A549 (cell line): Measurements from ENCODE around the gene COL5A1. TPM values are rescaled to one million over a fixed set of nuclear protein-coding genes. Genes with fewer than 3 reads are reported as not detected.

ENCODE experiments used
- ATAC-seq, 2 experiments: fragments of 200-7000 bp in 1 of 2; fragments of >200 bp in 1 of 2; cut with Nextera tagmentation in 1 of 2; cut with Tn5 transposase in 1 of 2; 3 replicates each; pipeline versions ENCODE4 v1.8.0 to v1.9.1; 2018 to 2020; ENCODE audit warnings: mild to moderate bottlenecking in 1 of 2, moderate library complexity in 1 of 2
- CTCF ChIA-PET: fragments of 300-600 bp; sonication (Branson Sonifier 250); formaldehyde crosslinking; extraction: SDS; loops from one replicate; lab custom pipeline; 2021; ENCODE audit warnings: antibody characterized with exemption, inconsistent platforms; lab: Yijun Ruan, JAX
- POLR2A ChIA-PET: fragments of 350-600 bp; formaldehyde crosslinking; extraction: SDS; loops from one replicate; lab custom pipeline; 2021; ENCODE audit warnings: antibody characterized with exemption, inconsistent platforms; lab: Yijun Ruan, JAX
- DNase-seq, 2 experiments: peaks; one replicate each; pipeline versions ENCODE4 v3.0.0 to v3.0.0-alpha.2; 2011 to 2016; ENCODE audit warnings: low read depth in 1 of 2, low spot score in 1 of 2
- FAIRE-seq: peaks from 2 replicates; lab custom pipeline; 2011; peaks lifted over from hg19 to GRCh38; lab: Jason Lieb, UNC
- H3K27ac ChIP-seq, 2 experiments: fragments of >200 bp; sonication (Bioruptor Twin); formaldehyde crosslinking; 3 replicates each; pipeline ENCODE4 v1.5.1; 2016 to 2017
- H3K4me1 ChIP-seq: fragments of >200 bp; sonication (Bioruptor Twin); formaldehyde crosslinking; 3 replicates; pipeline ENCODE4 v1.6.1; 2016
- H3K4me2 ChIP-seq: fragments of >200 bp; sonication (Bioruptor Twin); formaldehyde crosslinking; 3 replicates; pipeline ENCODE4 v1.6.1; 2016
- H3K4me3 ChIP-seq: fragments of >200 bp; sonication (Bioruptor Twin); formaldehyde crosslinking; 3 replicates; pipeline ENCODE4 v1.5.1; 2016
- H3K9me3 ChIP-seq: fragments of >200 bp; sonication (Bioruptor Twin); formaldehyde crosslinking; 3 replicates; pipeline ENCODE4 v1.6.1; 2016
- ATOH8 ChIP-seq: fragments of 250-450 bp; sonication (Bioruptor Pico); IDR thresholded peaks from 2 replicates; pipeline ENCODE4 v1.5.0; 2020; ENCODE audit warnings: low read depth, mild to moderate bottlenecking, moderate library complexity
- BCL3 ChIP-seq: fragments of >200 bp; sonication (Bioruptor Twin); formaldehyde crosslinking; IDR thresholded peaks from 3 replicates; pipeline ENCODE4 v1.6.1; 2016
- BHLHE40 ChIP-seq: IDR thresholded peaks from 2 replicates; pipeline ENCODE4 v1.6.1; 2012; ENCODE audit warnings: low read depth, low read length, inconsistent platforms
- CBX2 ChIP-seq: fragments of 200-600 bp; sonication (generic); IDR thresholded peaks from 2 replicates; pipeline ENCODE4 v1.6.1; 2016; ENCODE audit warnings: low read depth, mild to moderate bottlenecking, borderline replicate concordance
- CBX8 ChIP-seq: fragments of 200-600 bp; sonication (generic); IDR thresholded peaks from 2 replicates; pipeline ENCODE4 v1.6.1; 2016
- EHF ChIP-seq: fragments of 250-450 bp; sonication (Bioruptor Pico); IDR thresholded peaks from 2 replicates; pipeline ENCODE4 v1.5.0; 2020; ENCODE audit warnings: mild to moderate bottlenecking
- FOXS1 ChIP-seq: fragments of 250-450 bp; sonication (Bioruptor Pico); IDR thresholded peaks from 2 replicates; pipeline ENCODE4 v1.5.0; 2020; ENCODE audit warnings: mild to moderate bottlenecking, moderate library complexity
- HOXA7 ChIP-seq: fragments of 250-450 bp; sonication (Bioruptor Pico); IDR thresholded peaks from 2 replicates; pipeline ENCODE4 v1.5.0; 2020; ENCODE audit warnings: mild to moderate bottlenecking, moderate library complexity
- HOXB13 ChIP-seq: fragments of 250-450 bp; sonication (Bioruptor Pico); IDR thresholded peaks from 2 replicates; pipeline ENCODE4 v1.5.0; 2020; ENCODE audit warnings: low read depth, mild to moderate bottlenecking, moderate library complexity
- JUN ChIP-seq, 2 experiments: fragments of >200 bp; sonication (Bioruptor Twin); formaldehyde crosslinking; IDR thresholded peaks; 2 replicates in 1 of 2; 3 replicates in 1 of 2; pipeline ENCODE4 v1.6.1; 2016 to 2017
- JUNB ChIP-seq: fragments of >200 bp; sonication (Bioruptor Twin); formaldehyde crosslinking; IDR thresholded peaks from 2 replicates; pipeline ENCODE4 v1.6.1; 2016
- MAX ChIP-seq: IDR thresholded peaks from 2 replicates; pipeline ENCODE4 v1.6.1; 2012
- MYC ChIP-seq: IDR thresholded peaks from 2 replicates; pipeline ENCODE4 v1.6.1; 2012; ENCODE audit warnings: mild to moderate bottlenecking, inconsistent platforms, low read length, improper control_type of control experiment, borderline replicate concordance
- NR3C1 ChIP-seq: fragments of >200 bp; sonication (Bioruptor Twin); formaldehyde crosslinking; IDR thresholded peaks from 3 replicates; pipeline ENCODE4 v1.6.1; 2017
- POLR2AphosphoS2 ChIP-seq: conservative IDR thresholded peaks from 2 replicates; pipeline ENCODE4 v1.6.1; 2012; ENCODE audit warnings: low read length, improper control_type of control experiment, inconsistent platforms
- RCOR1 ChIP-seq: fragments of 150-350 bp; IDR thresholded peaks from 2 replicates; pipeline ENCODE4 v1.6.1; 2014; ENCODE audit warnings: antibody characterized with exemption, low read length, low read depth
- RFX5 ChIP-seq: fragments of 450-650 bp; IDR thresholded peaks from 2 replicates; pipeline ENCODE4 v1.7.1; 2014; ENCODE audit warnings: antibody characterized with exemption, mild to moderate bottlenecking, moderate library complexity
- SMC3 ChIP-seq: fragments of >200 bp; sonication (Bioruptor Twin); formaldehyde crosslinking; IDR thresholded peaks from 3 replicates; pipeline ENCODE4 v1.6.1; 2018; ENCODE audit warnings: inconsistent platforms
- TFCP2L1 ChIP-seq: fragments of 250-450 bp; sonication (Bioruptor Pico); IDR thresholded peaks from 2 replicates; pipeline ENCODE4 v1.5.0; 2021; ENCODE audit warnings: mild to moderate bottlenecking
- TP53 ChIP-seq: fragments of 250-450 bp; sonication (Bioruptor Pico); IDR thresholded peaks from 2 replicates; pipeline ENCODE4 v1.5.0; 2021; ENCODE audit warnings: mild to moderate bottlenecking, moderate library complexity
- ZFP36 ChIP-seq: fragments of 450-650 bp; IDR thresholded peaks from 2 replicates; pipeline ENCODE4 v1.6.1; 2014; ENCODE audit warnings: borderline replicate concordance; ENCODE audit not compliant: partially characterized antibody
- ZSCAN20 ChIP-seq: fragments of 250-450 bp; sonication (Bioruptor Pico); IDR thresholded peaks from 2 replicates; pipeline ENCODE4 v1.8.0; 2022; ENCODE audit warnings: mild to moderate bottlenecking, moderate library complexity
- WGBS: methylation state at CpG from one replicate; pipeline ENCODE4 v1.1.6; 2017; ENCODE audit errors: missing lambda C conversion rate; 5-methylcytosine and 5-hydroxymethylcytosine counted together
- polyA plus RNA-seq, 4 experiments: library from polyadenylated mRNA; depleted of rRNA in 3 of 4; stranded (reverse); fragments of >200 nt; fragmentation: RNase III in 1 of 4; extraction: RNeasy Plus Mini Kit Qiagen cat#74134 plus additional on column Dnase treatment in 1 of 4; gene quantifications; 2 replicates in 3 of 4; 3 replicates in 1 of 4; pipeline ENCODE4 v1.2.3, GENCODE V29; 2011 to 2017

COL5A1 gene
- polyA plus RNA-seq, 2 of the 4 experiments (the other 2 are of a cell fraction) = 16.1 to 67.5 TPM

GRCh38 chr9:134593286-134594077 lies 48.1 kb upstream of the COL5A1 start:
- TF ChIP-seq ZSCAN20 (CRISPR knock-in tag) = no peak
- no peak for FAIRE-seq
- ChIA-PET POLR2A (no interaction called here), CTCF (interaction anchor here (0.6 to 1.2 kb wide), 2 partner anchors 144 to 876 kb away, joined by 4 to 6 read pairs; no protein-coding TSS in a partner anchor)
- no peak for DNase-seq
- H3K4me2 ChIP-seq = 0 out of 3 replicates have a peak overlapping the region, but pooled peaks have one; percentile 60
- no peak overlapping the region for H3K4me3 ChIP-seq
- ATAC-seq = no peak
- H3K27ac ChIP-seq = peak overlapping the region; percentile 75 to 89
- peaks cover 34% of the 10 kb centered on the region for H3K4me1 ChIP-seq
- 91% methylated on average over 25 of the region's 25 CpGs for WGBS
- H3K9me3 ChIP-seq = no peaks in the 10 kb centered on the region

GRCh38 chr9:134594078-134594941 lies 47.3 kb upstream of the COL5A1 start:
- TF ChIP-seq NR3C1 (no peak), HOXA7 (CRISPR knock-in tag) (no peak), SMC3 (no peak), CBX8 (no peak), ZFP36 (no peak), TFCP2L1 (no peak), BCL3 (no peak)
- 88% methylated on average over 13 of the region's 15 CpGs for WGBS
- ATAC-seq = no peak
- ChIA-PET CTCF (no interaction called here), POLR2A (no interaction called here)
- no peak overlapping the region for H3K4me3 ChIP-seq
- no peaks in the 10 kb centered on the region for H3K9me3 ChIP-seq
- H3K27ac ChIP-seq = peak overlapping the region; percentile 75 to 89; a peak in 4 of 6 replicates
- peaks cover 34% of the 10 kb centered on the region for H3K4me1 ChIP-seq
- DNase-seq = no peak
- H3K4me2 ChIP-seq = no peak overlapping the region
- FAIRE-seq = no peak

- H3K4me2 ChIP-seq = no peak overlapping the region
- H3K27ac ChIP-seq = peak overlapping the region in 1 of 2 experiments; percentile 89; a peak in 2 of 6 replicates
- DNase-seq (no peak), FAIRE-seq (no peak), ATAC-seq (no peak)
- TF ChIP-seq ATOH8 (CRISPR knock-in tag) = no peak
- TF ChIP-seq RCOR1 = no peak
- no peak for TF ChIP-seq RFX5
- no peak for TF ChIP-seq FOXS1 (CRISPR knock-in tag)
- TF ChIP-seq BHLHE40 = no peak
- TF ChIP-seq EHF = no peak
- TF ChIP-seq JUN (IDR thresholded peaks at IDR 0.05) = no peak
- no peak for TF ChIP-seq MYC
- no peak for TF ChIP-seq CBX8
- no peak for TF ChIP-seq TP53 (CRISPR knock-in tag)
- TF ChIP-seq MAX = no peak
- TF ChIP-seq HOXB13 (CRISPR knock-in tag) = no peak
- TF ChIP-seq ZSCAN20 (CRISPR knock-in tag) = no peak
- TF ChIP-seq POLR2AphosphoS2 = no peak
- TF ChIP-seq JUNB = no peak
- no peak for TF ChIP-seq CBX2
- CTCF ChIA-PET = no interaction called here
- POLR2A ChIA-PET = no interaction called here
- H3K4me3 ChIP-seq = no peak overlapping the region
- H3K4me1 ChIP-seq = peaks cover 34% of the 10 kb centered on the region
- H3K9me3 ChIP-seq = no peaks in the 10 kb centered on the region
- 100% methylated on average over 1 of the region's 9 CpGs for WGBS
These were observed 46.6 kb upstream of the COL5A1 start for GRCh38 chr9:134595014-134595413.
